Aorta (tissue), 5 donors: ENCODE measurements around the gene LY9. TPM values are rescaled to one million over a fixed set of nuclear protein-coding genes. Genes with fewer than 3 reads are reported as not detected.

ENCODE experiments used
- ATAC-seq: fragments of 200-7000 bp; cut with Tn5 transposase; one replicate; pipeline ENCODE4 v1.9.1; 2022; ENCODE audit warnings: moderate library complexity; ENCODE audit not compliant: low FRiP score
- DNase-seq, 2 donors: peaks; one replicate each; pipeline ENCODE4 v3.0.0-alpha.2; 2020
- H3K27ac ChIP-seq, 2 donors: one replicate each; pipeline ENCODE4 v1.5.1; 2013; ENCODE audit warnings: low read length in 2 of 2, mild to moderate bottlenecking in 2 of 2, moderate library complexity in 2 of 2, control low read depth in 1 of 2, inconsistent platforms in 1 of 2, low read depth in 1 of 2
- H3K27me3 ChIP-seq, 2 donors: one replicate each; pipeline ENCODE4 v1.6.1; 2013; ENCODE audit warnings: control low read depth in 1 of 2, low read length in 1 of 2, mild to moderate bottlenecking in 1 of 2, moderate library complexity in 1 of 2; ENCODE audit not compliant: insufficient read depth in 2 of 2, control insufficient read depth in 1 of 2
- H3K36me3 ChIP-seq, 2 donors: one replicate each; pipeline ENCODE4 v1.6.1; 2013; ENCODE audit warnings: control low read depth in 1 of 2, low read length in 1 of 2, mild to moderate bottlenecking in 1 of 2; ENCODE audit not compliant: insufficient read depth in 2 of 2, control insufficient read depth in 1 of 2
- H3K4me1 ChIP-seq, 2 donors: one replicate each; pipeline ENCODE4 v1.6.1; 2013; ENCODE audit warnings: low read length in 2 of 2, control low read depth in 1 of 2, mild to moderate bottlenecking in 1 of 2, moderate library complexity in 1 of 2; ENCODE audit not compliant: insufficient read depth in 2 of 2, control insufficient read depth in 1 of 2
- H3K4me3 ChIP-seq, 2 donors: one replicate each; pipeline ENCODE4 v1.5.1; 2013; ENCODE audit warnings: low read length in 2 of 2, control low read depth in 1 of 2, mild to moderate bottlenecking in 1 of 2
- H3K9me3 ChIP-seq: one replicate; pipeline ENCODE4 v1.6.1; 2013; ENCODE audit warnings: mild to moderate bottlenecking, low read length; ENCODE audit not compliant: control insufficient read depth
- WGBS, 2 donors: extraction: QIAGEN DNeasy Blood & Tissue Kit; methylation state at CpG; one replicate each; pipeline ENCODE4 v1.1.7; 2013; 5-methylcytosine and 5-hydroxymethylcytosine counted together
- intact Hi-C, 2 donors: fragments of 100-400 bp; cut with DNase I; formaldehyde crosslinking; loops; one replicate each; pipeline versions ENCODE4 v1.14.2 to v1.15.0; 2022
- polyA plus RNA-seq, 2 donors: library from polyadenylated mRNA; stranded (reverse); fragments of 200-250 nt; gene quantifications; one replicate each; pipeline ENCODE4 v1.2.3, GENCODE V29; 2013
- total RNA-seq, 2 donors: library from RNA; stranded (reverse); fragmentation: NEBNext Ultra II Directional; extraction: Animal tissue kit (Norgen Biotek cat#: 25700); gene quantifications; one replicate each; pipeline ENCODE4 v1.2.1, GENCODE V29; 2021
- donor health status: healthy with polysubstance abuse.
- donor health status: Bipolar disorder and iron deficiency.
- donor health status: DM: no; HTN: no; CAD: no.
- donor health status: DM: no; HTN: no; CAD: no.
- donor health status: DM: yes; HTN: yes; CAD: no.

The LY9 gene
- total and polyA plus RNA-seq, 4 donors = 0.10 to 2.0 (median 0.97) TPM

- no peak overlapping the region for H3K4me3 ChIP-seq
- ATAC-seq = no peak
- no peak for DNase-seq
- no peaks in the 10 kb centered on the region for H3K27me3 ChIP-seq
- intact Hi-C loops = no loop called here
- peaks cover 6% of the 10 kb centered on the region for H3K9me3 ChIP-seq
- H3K36me3 ChIP-seq = no peaks in the 10 kb centered on the region
- no peak overlapping the region for H3K27ac ChIP-seq
- H3K4me1 ChIP-seq = no peaks in the 10 kb centered on the region
These were observed 10.8 kb downstream of the LY9 start for GRCh38 chr1:160806784-160807183.

- Histone ChIP-seq H3K27me3 (no peaks in the 10 kb centered on the region), H3K4me3 (no peak overlapping the region), H3K4me1 (no peaks in the 10 kb centered on the region), H3K9me3 (peaks cover 5% of the 10 kb centered on the region), H3K36me3 (no peaks in the 10 kb centered on the region), H3K27ac (no peak overlapping the region)
- WGBS, 2 donors = 83 to 90% methylated on average over 3 of the region's 3 CpGs
- intact Hi-C loops = no loop called here
- ATAC-seq (no peak), DNase-seq (no peak)
These were observed 11.3 kb downstream of the LY9 start for GRCh38 chr1:160807247-160807646.

GRCh38 chr1:160807738-160808137, 11.8 kb downstream of the LY9 start:
- Histone ChIP-seq H3K4me3 (no peak overlapping the region), H3K36me3 (no peaks in the 10 kb centered on the region), H3K27ac (no peak overlapping the region), H3K4me1 (no peaks in the 10 kb centered on the region), H3K27me3 (no peaks in the 10 kb centered on the region), H3K9me3 (peaks cover 5% of the 10 kb centered on the region)
- WGBS, 2 donors = 97 to 100% methylated on average over 2 of the region's 2 CpGs
- ATAC-seq (no peak), DNase-seq (no peak)
- intact Hi-C loops = no loop called here

- ATAC-seq (no peak), DNase-seq (no peak)
- H3K4me3 ChIP-seq = no peak overlapping the region
- 89 to 90% methylated on average over 3 of the region's 3 CpGs for WGBS, 2 donors
- no peaks in the 10 kb centered on the region for H3K36me3 ChIP-seq
- H3K4me1 ChIP-seq = no peaks in the 10 kb centered on the region
- H3K27ac ChIP-seq = no peak overlapping the region
- H3K9me3 ChIP-seq = peaks cover 5% of the 10 kb centered on the region
- intact Hi-C loops = no loop called here
- H3K27me3 ChIP-seq = no peaks in the 10 kb centered on the region
These were observed 12.3 kb downstream of the LY9 start for GRCh38 chr1:160808289-160808688.

- Histone ChIP-seq H3K27me3 (no peaks in the 10 kb centered on the region), H3K4me1 (no peaks in the 10 kb centered on the region), H3K36me3 (no peaks in the 10 kb centered on the region), H3K4me3 (no peak overlapping the region), H3K27ac (no peak overlapping the region), H3K9me3 (peaks cover 5% of the 10 kb centered on the region)
- DNase-seq = no peak
- ATAC-seq = no peak
- intact Hi-C loops = no loop called here
- WGBS, 2 donors = 60 to 61% methylated on average over 1 of the region's 1 CpG
These were observed 14.5 kb downstream of the LY9 start for GRCh38 chr1:160810486-160810885.

- Histone ChIP-seq H3K27ac (no peak overlapping the region), H3K4me1 (no peaks in the 10 kb centered on the region), H3K4me3 (no peak overlapping the region), H3K9me3 (peaks cover 5% of the 10 kb centered on the region), H3K36me3 (no peaks in the 10 kb centered on the region), H3K27me3 (no peaks in the 10 kb centered on the region)
- intact Hi-C loops = no loop called here
- ATAC-seq (no peak), DNase-seq (no peak)
- WGBS, 2 donors = 83 to 85% methylated on average over 2 of the region's 2 CpGs
These were observed 15.2 kb downstream of the LY9 start for GRCh38 chr1:160811147-160811546.

- Histone ChIP-seq H3K9me3 (no peaks in the 10 kb centered on the region), H3K27ac (no peak overlapping the region), H3K4me3 (no peak overlapping the region), H3K36me3 (no peaks in the 10 kb centered on the region), H3K27me3 (no peaks in the 10 kb centered on the region), H3K4me1 (no peaks in the 10 kb centered on the region)
- 91 to 93% methylated on average over 7 of the region's 7 CpGs for WGBS, 2 donors
- ATAC-seq (no peak), DNase-seq (no peak)
- intact Hi-C loops = no loop called here
These were observed 17.2 kb downstream of the LY9 start for GRCh38 chr1:160813215-160813614.

- DNase-seq (no peak), ATAC-seq (no peak)
- intact Hi-C loops = no loop called here
- 88 to 89% methylated on average over 6 of the region's 6 CpGs for WGBS, 2 donors
- no peak overlapping the region for H3K27ac ChIP-seq
- no peaks in the 10 kb centered on the region for H3K36me3 ChIP-seq
- H3K9me3 ChIP-seq = no peaks in the 10 kb centered on the region
- no peaks in the 10 kb centered on the region for H3K4me1 ChIP-seq
- H3K4me3 ChIP-seq = no peak overlapping the region
- H3K27me3 ChIP-seq = no peaks in the 10 kb centered on the region
These were observed 18.3 kb downstream of the LY9 start for GRCh38 chr1:160814316-160814715.

- WGBS, 2 donors = 95% methylated on average over 8 of the region's 8 CpGs
- intact Hi-C loops = no loop called here
- DNase-seq = no peak
These were observed 18.9 kb downstream of the LY9 start for GRCh38 chr1:160814856-160815255.

More at GRCh38 chr1:160814856-160815255, 18.9 kb downstream of the LY9 start:
- H3K4me1 ChIP-seq = no peaks in the 10 kb centered on the region
- H3K9me3 ChIP-seq = no peaks in the 10 kb centered on the region
- no peak overlapping the region for H3K4me3 ChIP-seq
- no peaks in the 10 kb centered on the region for H3K36me3 ChIP-seq
- no peaks in the 10 kb centered on the region for H3K27me3 ChIP-seq
- ATAC-seq = no peak
- no peak overlapping the region for H3K27ac ChIP-seq
